ENCODE data around the gene ADAMTS14. TPM values are rescaled to one million over a fixed set of nuclear protein-coding genes. Genes with fewer than 3 reads are reported as not detected.

The ADAMTS14 gene
- total RNA-seq, 1 donor from 2014 or later: 1.1 TPM

- Mint-ChIP-seq H3K4me3 (ENCODE audit: unreplicated experiment) (no peak overlapping the region), H3K27me3 (ENCODE audit: unreplicated experiment) (peaks cover 11% of the 10 kb centered on the region), H3K9me3 (ENCODE audit: unreplicated experiment) (no peaks in the 10 kb centered on the region), H3K27ac (ENCODE audit: unreplicated experiment) (no peak overlapping the region), H3K36me3 (ENCODE audit: low read depth, unreplicated experiment) (peaks cover 5% of the 10 kb centered on the region), H3K4me1 (ENCODE audit: unreplicated experiment) (peaks cover 16% of the 10 kb centered on the region)
- TF ChIP-seq CTCF (IDR thresholded peaks at IDR 0.05; ENCODE audit: unreplicated experiment): no peak
- DNase-seq (ENCODE audit: low spot score): no peak
Observed at GRCh38 chr10:70750156-70750703, 77.9 kb downstream of the ADAMTS14 start.

- H3K4me1 Mint-ChIP-seq (ENCODE audit: unreplicated experiment): peaks cover 10% of the 10 kb centered on the region
- H3K27ac Mint-ChIP-seq (ENCODE audit: unreplicated experiment): no peak overlapping the region
- no peaks in the 10 kb centered on the region for H3K9me3 Mint-ChIP-seq (ENCODE audit: unreplicated experiment)
- no peak for DNase-seq (ENCODE audit: low spot score)
- H3K36me3 Mint-ChIP-seq (ENCODE audit: low read depth, unreplicated experiment): peaks cover 2% of the 10 kb centered on the region
- H3K27me3 Mint-ChIP-seq (ENCODE audit: unreplicated experiment): peaks cover 9% of the 10 kb centered on the region
- TF ChIP-seq CTCF (IDR thresholded peaks at IDR 0.05; ENCODE audit: unreplicated experiment): no peak
- no peak overlapping the region for H3K4me3 Mint-ChIP-seq (ENCODE audit: unreplicated experiment)
Observed at GRCh38 chr10:70751356-70751755, 79.0 kb downstream of the ADAMTS14 start.

DNA sequence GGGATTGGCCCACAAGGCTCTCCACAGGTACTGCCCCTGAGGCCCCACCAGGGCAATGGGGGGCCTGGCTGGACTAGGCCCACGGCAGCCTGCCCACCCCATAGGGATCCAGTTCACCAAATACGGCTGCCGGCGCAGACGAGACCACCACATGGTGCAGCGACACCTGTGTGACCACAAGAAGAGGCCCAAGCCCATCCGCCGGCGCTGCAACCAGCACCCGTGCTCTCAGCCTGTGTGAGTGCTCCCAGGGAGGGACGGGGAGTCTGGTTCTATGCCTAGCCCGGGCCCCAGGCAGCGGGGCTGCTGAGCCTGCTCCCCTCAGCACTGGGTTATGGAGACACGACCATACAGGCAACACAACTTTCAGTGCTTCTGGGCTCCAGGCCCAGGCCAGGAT is 79.7 kb downstream of the ADAMTS14 start:
- Mint-ChIP-seq H3K36me3 (ENCODE audit: low read depth, unreplicated experiment) (no peaks in the 10 kb centered on the region), H3K4me3 (ENCODE audit: unreplicated experiment) (no peak overlapping the region), H3K4me1 (ENCODE audit: unreplicated experiment) (peaks cover 8% of the 10 kb centered on the region), H3K27ac (ENCODE audit: unreplicated experiment) (no peak overlapping the region), H3K27me3 (ENCODE audit: unreplicated experiment) (peaks cover 8% of the 10 kb centered on the region), H3K9me3 (ENCODE audit: unreplicated experiment) (no peaks in the 10 kb centered on the region)
- DNase-seq (ENCODE audit: low spot score): no peak
- TF ChIP-seq CTCF (IDR thresholded peaks at IDR 0.05; ENCODE audit: unreplicated experiment): no peak

DNA sequence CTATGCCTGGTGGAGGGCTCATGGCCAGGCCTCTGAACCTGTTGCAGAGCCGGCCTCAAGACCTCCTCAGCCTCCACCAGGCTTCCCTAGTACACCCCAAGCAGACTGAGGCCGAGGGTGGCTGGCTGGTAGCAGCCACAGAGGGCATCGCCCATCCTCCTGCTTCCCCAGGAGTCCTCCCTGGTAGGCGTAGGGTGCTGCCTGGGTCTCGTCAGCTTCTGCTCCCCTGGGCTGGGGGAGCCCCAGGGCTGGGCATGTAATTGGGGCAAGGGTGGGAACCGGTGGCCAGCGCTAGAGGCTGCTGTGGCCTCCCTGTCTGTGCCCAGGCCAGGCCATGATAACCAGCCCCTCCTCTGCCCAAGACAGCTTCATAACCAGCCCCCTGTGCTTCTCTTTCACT is 80.3 kb downstream of the ADAMTS14 start:
- Mint-ChIP-seq H3K4me1 (ENCODE audit: unreplicated experiment) (peaks cover 7% of the 10 kb centered on the region), H3K4me3 (ENCODE audit: unreplicated experiment) (no peak overlapping the region), H3K36me3 (ENCODE audit: low read depth, unreplicated experiment) (no peaks in the 10 kb centered on the region), H3K9me3 (ENCODE audit: unreplicated experiment) (no peaks in the 10 kb centered on the region), H3K27ac (ENCODE audit: unreplicated experiment) (no peak overlapping the region), H3K27me3 (ENCODE audit: unreplicated experiment) (peaks cover 8% of the 10 kb centered on the region)
- no peak for TF ChIP-seq CTCF (IDR thresholded peaks at IDR 0.05; ENCODE audit: unreplicated experiment)
- DNase-seq (ENCODE audit: low spot score): no peak

- peaks cover 8% of the 10 kb centered on the region for H3K27me3 Mint-ChIP-seq (ENCODE audit: unreplicated experiment)
- peaks cover 2% of the 10 kb centered on the region for H3K4me1 Mint-ChIP-seq (ENCODE audit: unreplicated experiment)
- DNase-seq (ENCODE audit: low spot score): no peak
- no peaks in the 10 kb centered on the region for H3K36me3 Mint-ChIP-seq (ENCODE audit: low read depth, unreplicated experiment)
- no peak overlapping the region for H3K4me3 Mint-ChIP-seq (ENCODE audit: unreplicated experiment)
- TF ChIP-seq CTCF (IDR thresholded peaks at IDR 0.05; ENCODE audit: unreplicated experiment): no peak
- no peak overlapping the region for H3K27ac Mint-ChIP-seq (ENCODE audit: unreplicated experiment)
- H3K9me3 Mint-ChIP-seq (ENCODE audit: unreplicated experiment): no peaks in the 10 kb centered on the region
Observed at GRCh38 chr10:70753026-70753663, 80.8 kb downstream of the ADAMTS14 start.
